Cardiac fibroblast (primary cell): ENCODE data around the gene MAP2K6.

ENCODE experiments used
- DNase-seq, 2 donors: peaks; one replicate each; pipeline versions ENCODE4 v3.0.0 to v3.0.0-alpha.2; 2010; ENCODE audit warnings: low read depth in 2 of 2
- H3K4me3 ChIP-seq, 2 donors: replicated peaks in 1 of 2; 1 replicate in 1 of 2; 2 replicates in 1 of 2; pipeline ENCODE4 v1.5.1; 2011; ENCODE audit warnings: low read depth in 2 of 2, low read length in 2 of 2, mild to moderate bottlenecking in 2 of 2, moderate library complexity in 1 of 2
- TF ChIP-seq, protein P1 (sequence below): IDR thresholded peaks from one replicate; pipeline ENCODE4 v1.5.1; 2011; ENCODE audit warnings: low read depth, mild to moderate bottlenecking, low read length, inconsistent platforms

Gene MAP2K6

GRCh38 chr17:69597898-69598692, 183.6 kb downstream of the MAP2K6 start:
- DNase-seq: peak in 1 of 2 donors; percentile 87
- H3K4me3 ChIP-seq: no peak overlapping the region
- TF ChIP-seq, protein P1, sequence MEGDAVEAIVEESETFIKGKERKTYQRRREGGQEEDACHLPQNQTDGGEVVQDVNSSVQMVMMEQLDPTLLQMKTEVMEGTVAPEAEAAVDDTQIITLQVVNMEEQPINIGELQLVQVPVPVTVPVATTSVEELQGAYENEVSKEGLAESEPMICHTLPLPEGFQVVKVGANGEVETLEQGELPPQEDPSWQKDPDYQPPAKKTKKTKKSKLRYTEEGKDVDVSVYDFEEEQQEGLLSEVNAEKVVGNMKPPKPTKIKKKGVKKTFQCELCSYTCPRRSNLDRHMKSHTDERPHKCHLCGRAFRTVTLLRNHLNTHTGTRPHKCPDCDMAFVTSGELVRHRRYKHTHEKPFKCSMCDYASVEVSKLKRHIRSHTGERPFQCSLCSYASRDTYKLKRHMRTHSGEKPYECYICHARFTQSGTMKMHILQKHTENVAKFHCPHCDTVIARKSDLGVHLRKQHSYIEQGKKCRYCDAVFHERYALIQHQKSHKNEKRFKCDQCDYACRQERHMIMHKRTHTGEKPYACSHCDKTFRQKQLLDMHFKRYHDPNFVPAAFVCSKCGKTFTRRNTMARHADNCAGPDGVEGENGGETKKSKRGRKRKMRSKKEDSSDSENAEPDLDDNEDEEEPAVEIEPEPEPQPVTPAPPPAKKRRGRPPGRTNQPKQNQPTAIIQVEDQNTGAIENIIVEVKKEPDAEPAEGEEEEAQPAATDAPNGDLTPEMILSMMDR: no peak

DNA sequence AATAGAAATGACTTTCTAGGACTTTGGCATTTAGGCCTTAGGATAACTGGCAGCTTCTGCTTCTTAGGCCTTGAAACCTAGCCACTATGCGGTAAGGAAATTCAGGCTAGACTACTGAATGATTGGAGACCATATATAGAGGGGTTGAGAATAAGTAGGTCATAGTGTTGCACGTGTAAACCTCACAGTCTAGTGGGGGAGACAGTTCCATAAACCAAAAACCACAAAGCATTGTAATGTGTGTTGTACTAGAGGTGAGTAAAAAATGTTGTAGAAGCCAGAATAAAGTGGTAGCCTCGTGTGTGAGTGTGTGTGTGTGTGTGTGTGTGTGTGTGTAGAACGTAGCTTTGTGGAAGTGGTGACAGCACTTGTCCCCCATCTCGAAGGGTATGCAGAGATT, 188.5 kb downstream of the MAP2K6 start:
- no peak for DNase-seq
- no peak overlapping the region for H3K4me3 ChIP-seq
- TF ChIP-seq, protein P1: no peak
